ENCODE measurements around the gene HES3. TPM values are rescaled to one million over a fixed set of nuclear protein-coding genes. Genes with fewer than 3 reads are reported as not detected.

The HES3 gene
- total RNA-seq, 2 donors from 2014 or later, result not detected

DNA sequence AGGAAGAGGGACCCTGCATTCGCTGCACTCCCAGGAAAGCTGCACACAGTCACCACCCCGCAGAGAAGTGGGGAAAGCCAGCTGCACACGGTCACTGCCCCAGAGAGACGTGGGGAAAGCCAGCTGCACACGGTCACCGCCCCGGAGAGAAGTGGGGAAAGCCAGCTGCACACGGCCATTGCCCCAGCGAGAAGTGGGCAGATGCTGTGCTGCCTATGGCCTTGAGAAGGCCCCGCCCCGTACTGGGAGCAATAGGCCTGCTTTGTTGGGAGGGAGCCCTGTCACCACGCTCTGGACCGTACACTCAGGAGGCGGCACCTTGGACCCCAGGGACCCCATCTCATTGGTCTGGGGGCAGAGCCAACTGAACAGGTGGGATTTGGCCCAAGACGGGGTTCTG is 21.2 kb downstream of the HES3 start:
- Mint-ChIP-seq H3K27ac (no peak overlapping the region), H3K4me1 (ENCODE audit: low read depth) (peaks cover 4% of the 10 kb centered on the region), H3K4me3 (no peak overlapping the region), H3K9me3 (no peaks in the 10 kb centered on the region), H3K27me3 (ENCODE audit: low read depth) (peaks cover 7% of the 10 kb centered on the region), H3K36me3 (ENCODE audit: insufficient read depth in 2 of 2) (no peaks in the 10 kb centered on the region)
- DNase-seq (no peak), ATAC-seq (replicated peaks in 1 of 2) (no peak)

DNA sequence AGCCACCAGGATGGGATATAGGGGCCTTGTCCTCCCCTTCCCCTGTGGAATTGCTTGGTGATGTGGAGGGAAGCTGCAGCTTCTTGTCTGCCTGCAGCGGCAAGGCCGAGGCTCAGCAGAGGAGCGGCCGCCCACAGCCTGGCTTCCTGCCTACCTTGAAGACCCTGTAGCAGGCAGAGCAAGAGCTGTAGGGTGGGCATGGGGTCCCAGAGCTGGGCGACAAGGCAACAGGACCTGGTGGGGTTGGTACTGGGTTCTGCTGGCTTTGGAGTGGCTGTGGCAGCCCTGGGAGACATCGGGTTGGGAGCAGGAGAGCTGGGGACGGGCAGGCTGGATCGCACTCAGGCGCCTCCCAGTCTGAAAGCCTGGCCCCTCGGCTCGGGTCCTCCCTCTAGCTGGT is 22.7 kb downstream of the HES3 start:
- no peak for DNase-seq
- ATAC-seq (replicated peaks in 1 of 2), result no peak
- Mint-ChIP-seq H3K4me1 (ENCODE audit: low read depth) (peaks cover 4% of the 10 kb centered on the region), H3K36me3 (ENCODE audit: insufficient read depth in 2 of 2) (no peaks in the 10 kb centered on the region), H3K27me3 (ENCODE audit: low read depth) (peaks cover 6% of the 10 kb centered on the region), H3K9me3 (no peaks in the 10 kb centered on the region), H3K27ac (no peak overlapping the region), H3K4me3 (no peak overlapping the region)

GRCh38 chr1:6267686-6268322 is 23.8 kb downstream of the HES3 start:
- Mint-ChIP-seq H3K4me1 (ENCODE audit: low read depth) (no peaks in the 10 kb centered on the region), H3K9me3 (no peaks in the 10 kb centered on the region), H3K27ac (no peak overlapping the region), H3K36me3 (ENCODE audit: insufficient read depth in 2 of 2) (no peaks in the 10 kb centered on the region), H3K4me3 (no peak overlapping the region), H3K27me3 (ENCODE audit: low read depth) (no peaks in the 10 kb centered on the region)
- ATAC-seq (replicated peaks in 1 of 2) (no peak), DNase-seq (no peak)

GRCh38 chr1:6268415-6268814 is 24.4 kb downstream of the HES3 start:
- Mint-ChIP-seq H3K27me3 (ENCODE audit: low read depth) (no peaks in the 10 kb centered on the region), H3K4me3 (no peak overlapping the region), H3K27ac (no peak overlapping the region), H3K9me3 (no peaks in the 10 kb centered on the region), H3K4me1 (ENCODE audit: low read depth) (no peaks in the 10 kb centered on the region), H3K36me3 (ENCODE audit: insufficient read depth in 2 of 2) (no peaks in the 10 kb centered on the region)
- DNase-seq (no peak), ATAC-seq (replicated peaks in 1 of 2) (no peak)

DNA sequence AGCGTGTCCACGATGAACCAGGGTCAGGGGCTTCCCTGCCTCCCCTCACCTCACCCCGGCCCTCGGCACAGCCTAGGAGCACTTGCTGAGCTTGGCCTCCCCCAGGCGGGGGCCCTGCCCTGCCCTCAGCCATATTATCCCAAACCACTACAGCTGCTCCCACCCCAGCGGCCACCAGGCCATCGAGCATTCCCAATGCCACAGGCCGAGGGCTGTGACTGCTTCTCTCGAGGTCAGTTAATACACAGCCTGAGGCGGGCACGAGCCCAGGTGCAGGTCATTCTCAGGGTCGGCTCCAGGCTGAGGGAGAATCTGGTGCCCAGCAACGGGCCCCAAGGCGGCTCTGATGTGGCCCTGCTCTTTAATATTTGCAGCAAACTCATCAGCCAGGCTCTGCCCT is 25.3 kb downstream of the HES3 start:
- Mint-ChIP-seq H3K27me3 (ENCODE audit: low read depth) (no peaks in the 10 kb centered on the region), H3K4me3 (no peak overlapping the region), H3K27ac (no peak overlapping the region), H3K9me3 (no peaks in the 10 kb centered on the region), H3K4me1 (ENCODE audit: low read depth) (no peaks in the 10 kb centered on the region), H3K36me3 (ENCODE audit: insufficient read depth in 2 of 2) (no peaks in the 10 kb centered on the region)
- DNase-seq (no peak), ATAC-seq (replicated peaks in 1 of 2) (no peak)

DNA sequence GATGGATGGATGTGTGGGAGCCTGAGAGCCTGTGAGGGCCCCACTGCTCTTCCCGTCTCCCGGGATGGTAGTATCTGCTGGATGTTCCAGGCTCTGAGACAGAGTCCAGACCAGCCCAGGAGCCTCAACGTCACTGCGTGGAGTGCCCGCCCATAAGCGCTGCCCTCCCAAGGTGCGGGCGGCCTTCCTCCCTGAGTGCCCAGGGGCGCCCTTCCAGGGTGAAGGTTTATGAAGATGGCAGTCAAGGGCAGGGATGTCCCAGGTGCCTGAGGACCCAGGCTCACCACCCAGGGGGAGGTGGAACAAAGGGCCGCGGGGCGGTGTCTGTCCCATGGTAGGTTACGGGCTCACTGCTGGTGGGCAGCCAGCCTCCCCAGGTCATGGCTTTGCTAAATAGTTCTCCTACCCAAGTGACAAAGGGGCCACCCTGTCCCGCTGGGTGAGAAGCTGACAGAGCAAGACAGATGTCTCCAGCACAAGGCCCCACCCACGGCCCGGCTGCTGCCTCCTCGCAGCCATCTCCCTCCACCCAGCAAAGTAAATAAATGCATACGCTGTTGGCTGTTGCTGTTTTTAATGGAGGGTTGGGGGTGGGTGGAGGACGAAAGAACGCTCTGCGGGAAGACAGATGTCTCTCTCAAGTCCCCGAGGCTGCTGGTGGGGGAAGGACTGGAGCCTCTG is 25.9 kb downstream of the HES3 start:
- no peaks in the 10 kb centered on the region for H3K9me3 Mint-ChIP-seq
- H3K4me3 Mint-ChIP-seq, result no peak overlapping the region
- DNase-seq, result no peak
- ATAC-seq (replicated peaks in 1 of 2), result no peak
- H3K27me3 Mint-ChIP-seq (ENCODE audit: low read depth), result no peaks in the 10 kb centered on the region
- H3K4me1 Mint-ChIP-seq (ENCODE audit: low read depth), result no peaks in the 10 kb centered on the region
- H3K36me3 Mint-ChIP-seq (ENCODE audit: insufficient read depth in 2 of 2), result no peaks in the 10 kb centered on the region
- no peak overlapping the region for H3K27ac Mint-ChIP-seq

DNA sequence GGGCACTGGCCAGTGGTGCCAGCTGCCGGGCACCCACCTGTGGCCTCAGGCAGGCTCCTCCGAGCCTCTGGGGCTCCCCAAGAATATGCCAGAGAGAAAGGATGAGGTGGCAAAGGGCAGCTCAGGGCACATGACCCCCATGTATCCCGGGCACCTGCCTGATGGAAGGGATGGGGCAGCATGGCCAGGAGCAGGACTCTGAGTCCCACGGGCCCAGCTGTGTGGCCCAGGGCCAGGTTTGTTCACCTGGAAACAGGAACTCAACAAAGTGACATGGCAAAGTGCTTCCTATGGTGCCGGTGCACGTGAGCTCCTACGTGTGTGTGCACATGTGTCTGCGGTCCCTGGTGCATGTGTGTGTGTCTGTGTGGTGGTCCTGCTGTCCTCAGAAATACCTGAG is 26.4 kb downstream of the HES3 start:
- DNase-seq (no peak), ATAC-seq (replicated peaks in 1 of 2) (no peak)
- Mint-ChIP-seq H3K36me3 (ENCODE audit: insufficient read depth in 2 of 2) (no peaks in the 10 kb centered on the region), H3K9me3 (no peaks in the 10 kb centered on the region), H3K27ac (no peak overlapping the region), H3K4me3 (no peak overlapping the region), H3K4me1 (ENCODE audit: low read depth) (no peaks in the 10 kb centered on the region), H3K27me3 (ENCODE audit: low read depth) (no peaks in the 10 kb centered on the region)

DNA sequence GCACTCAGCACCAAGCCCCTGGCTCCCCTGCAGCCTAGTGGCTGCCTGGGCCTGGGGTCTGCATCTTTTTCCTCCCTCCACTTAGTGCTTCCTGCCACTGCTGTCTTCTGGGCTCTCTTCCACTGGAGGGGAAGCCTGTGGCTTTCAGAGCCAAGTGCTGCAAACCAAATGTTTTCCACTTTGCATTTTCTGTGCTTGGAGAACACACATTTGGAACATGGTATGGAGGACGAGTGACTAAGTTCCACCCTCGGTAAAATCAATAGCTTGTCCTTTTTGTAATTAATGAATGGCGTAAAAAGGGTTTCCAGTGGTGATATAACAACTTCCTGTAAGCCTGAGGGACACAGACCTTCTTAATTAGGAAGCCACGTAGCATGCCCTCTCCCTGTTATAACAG is 27.0 kb downstream of the HES3 start:
- Mint-ChIP-seq H3K9me3 (no peaks in the 10 kb centered on the region), H3K36me3 (ENCODE audit: insufficient read depth in 2 of 2) (no peaks in the 10 kb centered on the region), H3K4me1 (ENCODE audit: low read depth) (no peaks in the 10 kb centered on the region), H3K27ac (no peak overlapping the region), H3K27me3 (ENCODE audit: low read depth) (no peaks in the 10 kb centered on the region), H3K4me3 (no peak overlapping the region)
- DNase-seq (no peak), ATAC-seq (replicated peaks in 1 of 2) (no peak)

DNA sequence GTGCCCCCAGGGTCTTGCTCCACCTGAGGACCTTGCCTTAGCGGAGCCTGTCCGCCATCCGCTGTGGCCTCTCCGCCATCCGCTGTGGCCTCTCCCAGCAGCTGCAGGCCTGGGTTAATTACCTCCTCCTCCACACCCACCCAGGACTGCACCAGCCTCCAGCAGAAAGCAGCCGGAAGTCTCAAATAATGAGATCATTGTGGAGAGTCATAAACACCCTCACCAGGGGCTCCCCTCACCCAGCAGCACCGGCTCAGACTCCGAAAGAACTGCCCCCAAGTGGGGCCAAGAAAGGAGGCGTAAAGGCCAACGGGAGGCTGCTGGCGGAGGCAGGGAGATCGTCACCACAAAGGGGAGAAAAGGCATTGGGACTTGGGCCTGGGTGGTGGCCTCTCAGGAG is 27.6 kb downstream of the HES3 start:
- ATAC-seq (replicated peaks in 1 of 2), result no peak
- no peaks in the 10 kb centered on the region for H3K27me3 Mint-ChIP-seq (ENCODE audit: low read depth)
- H3K4me1 Mint-ChIP-seq (ENCODE audit: low read depth), result no peaks in the 10 kb centered on the region
- H3K36me3 Mint-ChIP-seq (ENCODE audit: insufficient read depth in 2 of 2), result no peaks in the 10 kb centered on the region
- no peaks in the 10 kb centered on the region for H3K9me3 Mint-ChIP-seq
- no peak overlapping the region for H3K27ac Mint-ChIP-seq
- no peak overlapping the region for H3K4me3 Mint-ChIP-seq
- DNase-seq, result no peak

GRCh38 chr1:6272452-6272851 is 28.5 kb downstream of the HES3 start:
- H3K4me1 Mint-ChIP-seq (ENCODE audit: low read depth), result no peaks in the 10 kb centered on the region
- H3K36me3 Mint-ChIP-seq (ENCODE audit: insufficient read depth in 2 of 2), result no peaks in the 10 kb centered on the region
- H3K4me3 Mint-ChIP-seq, result no peak overlapping the region
- no peaks in the 10 kb centered on the region for H3K9me3 Mint-ChIP-seq
- no peak for ATAC-seq (replicated peaks in 1 of 2)
- H3K27me3 Mint-ChIP-seq (ENCODE audit: low read depth), result no peaks in the 10 kb centered on the region
- no peak overlapping the region for H3K27ac Mint-ChIP-seq
- no peak for DNase-seq

DNA sequence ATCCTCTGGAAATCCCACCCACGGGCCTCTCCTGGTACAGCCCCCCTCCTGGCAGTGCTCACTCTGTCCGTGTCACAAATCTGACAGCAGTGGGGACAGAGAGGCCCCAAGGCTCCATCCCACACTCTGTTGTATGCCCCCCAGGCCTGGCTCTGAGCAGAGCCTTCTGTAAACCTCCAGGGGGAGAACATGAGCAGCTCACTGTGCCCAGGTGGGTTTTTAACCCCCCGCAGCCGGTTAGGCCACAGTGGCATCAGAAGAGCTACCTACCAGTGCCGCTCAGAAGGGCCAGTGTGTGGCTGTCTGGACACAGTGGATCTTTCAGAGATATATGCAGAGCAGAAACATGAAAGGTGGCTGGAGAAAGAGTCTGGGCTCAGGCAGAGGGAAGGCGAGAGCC is 28.9 kb downstream of the HES3 start:
- Mint-ChIP-seq H3K4me3 (no peak overlapping the region), H3K27ac (no peak overlapping the region), H3K27me3 (ENCODE audit: low read depth) (no peaks in the 10 kb centered on the region), H3K9me3 (no peaks in the 10 kb centered on the region), H3K4me1 (ENCODE audit: low read depth) (no peaks in the 10 kb centered on the region), H3K36me3 (ENCODE audit: insufficient read depth in 2 of 2) (no peaks in the 10 kb centered on the region)
- ATAC-seq (replicated peaks in 1 of 2) (no peak), DNase-seq (no peak)

- H3K9me3 Mint-ChIP-seq, result no peaks in the 10 kb centered on the region
- H3K27ac Mint-ChIP-seq, result no peak overlapping the region
- H3K27me3 Mint-ChIP-seq (ENCODE audit: low read depth), result no peaks in the 10 kb centered on the region
- H3K4me1 Mint-ChIP-seq (ENCODE audit: low read depth), result no peaks in the 10 kb centered on the region
- ATAC-seq (replicated peaks in 1 of 2) (no peak), DNase-seq (no peak)
- H3K4me3 Mint-ChIP-seq, result no peak overlapping the region
- no peaks in the 10 kb centered on the region for H3K36me3 Mint-ChIP-seq (ENCODE audit: insufficient read depth in 2 of 2)
Measured at GRCh38 chr1:6273380-6273891, 29.5 kb downstream of the HES3 start.

- Mint-ChIP-seq H3K4me3 (no peak overlapping the region), H3K36me3 (ENCODE audit: insufficient read depth in 2 of 2) (no peaks in the 10 kb centered on the region), H3K27ac (no peak overlapping the region), H3K4me1 (ENCODE audit: low read depth) (no peaks in the 10 kb centered on the region), H3K27me3 (ENCODE audit: low read depth) (no peaks in the 10 kb centered on the region), H3K9me3 (no peaks in the 10 kb centered on the region)
- DNase-seq (no peak), ATAC-seq (replicated peaks in 1 of 2) (no peak)
Measured at GRCh38 chr1:6274102-6274501, 30.1 kb downstream of the HES3 start.

DNA sequence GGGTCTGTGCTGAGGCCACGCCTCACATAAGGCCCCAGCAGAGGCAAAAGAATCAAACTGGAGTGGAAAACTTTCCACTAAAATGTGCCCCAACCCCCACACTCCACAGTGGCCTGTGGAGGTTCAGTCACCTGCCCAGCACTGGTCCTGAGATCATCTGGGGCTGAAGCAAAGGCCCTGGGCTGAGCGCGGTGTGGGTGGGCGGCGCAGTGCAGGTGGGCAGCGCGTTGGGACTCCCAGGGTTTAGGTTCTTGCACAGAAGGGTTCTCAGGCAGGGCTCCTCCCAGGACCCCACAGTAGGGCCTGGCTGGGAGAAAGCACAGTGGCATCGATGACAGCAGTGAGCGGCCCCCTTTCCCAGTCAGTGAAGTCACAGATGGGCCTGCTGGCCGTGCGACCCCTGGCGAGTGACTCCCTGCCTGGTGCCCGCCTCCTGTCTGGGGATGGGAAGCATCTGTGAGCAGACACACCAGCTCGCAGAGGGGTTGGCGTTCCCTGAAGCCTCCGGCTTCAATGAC is 30.7 kb downstream of the HES3 start:
- Mint-ChIP-seq H3K27ac (no peak overlapping the region), H3K4me3 (no peak overlapping the region), H3K9me3 (no peaks in the 10 kb centered on the region), H3K36me3 (ENCODE audit: insufficient read depth in 2 of 2) (no peaks in the 10 kb centered on the region), H3K4me1 (ENCODE audit: low read depth) (no peaks in the 10 kb centered on the region), H3K27me3 (ENCODE audit: low read depth) (no peaks in the 10 kb centered on the region)
- DNase-seq (no peak), ATAC-seq (replicated peaks in 1 of 2) (no peak)

All from activated T-cell treated with anti-CD3 and anti-CD28 coated beads, Interleukin-2, amount 50 U/mL, for 72 hours (primary cell).